Kidney capillary endothelial cell (primary cell): ENCODE data around the gene RFFL.
A peak's percentile ranks its signal among the peaks of the same experiment; 100 is the strongest.
"Not testable (repeated sequence)": the region's sequence is repeated elsewhere in the genome, so short reads cannot be mapped to it uniquely, and the experiment has no call there.

ENCODE experiments used
- DNase-seq: peaks from one replicate; pipeline ENCODE4 v3.0.0-alpha.2; 2018; ENCODE audit warnings: low spot score

The RFFL gene

DNA sequence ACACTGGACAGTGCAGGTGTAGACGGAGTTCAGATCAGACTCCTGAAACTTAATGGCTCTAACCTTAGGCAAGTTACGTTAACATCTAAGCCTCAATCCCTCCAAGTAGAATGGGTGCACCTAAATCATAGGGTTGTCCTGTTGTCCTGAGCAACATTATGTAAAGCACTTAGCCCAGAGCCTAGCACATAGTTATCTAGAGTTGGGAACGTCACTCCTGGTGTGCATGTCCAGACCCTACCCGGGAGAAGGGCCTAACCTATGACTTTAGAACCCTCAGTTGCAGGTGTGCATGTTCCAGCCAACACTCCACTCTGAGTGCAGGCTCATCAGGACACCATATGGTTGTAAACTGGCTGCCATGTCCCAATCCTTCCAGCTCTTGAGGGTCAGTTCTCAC, 57.2 kb downstream of the RFFL start:
- DNase-seq = no peak

DNA sequence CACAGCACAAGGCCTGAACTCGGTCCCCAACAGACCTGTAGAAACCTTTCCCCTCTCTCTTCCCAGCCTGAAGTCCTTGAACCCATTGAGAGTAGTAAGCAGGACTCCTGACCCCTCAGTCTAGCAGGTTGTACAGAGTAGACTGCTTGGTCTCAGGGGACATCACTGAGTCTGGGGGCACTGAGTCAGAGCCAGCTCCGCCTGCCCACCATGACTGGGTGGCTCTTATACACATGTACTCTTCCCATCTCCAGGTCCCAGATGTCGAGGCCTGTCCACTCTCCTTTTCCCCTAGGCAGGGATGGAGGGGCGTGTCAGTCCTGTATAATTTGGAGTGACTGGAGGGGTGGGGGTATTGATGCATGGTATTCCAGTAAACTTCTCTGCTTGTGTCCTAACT, 59.7 kb downstream of the RFFL start:
- no peak for DNase-seq

- no peak for DNase-seq
Observed at GRCh38 chr17:35002876-35003551, 60.5 kb downstream of the RFFL start.

GRCh38 chr17:35001549-35001948, 62.0 kb downstream of the RFFL start:
- peak; percentile 32 for DNase-seq

- not testable (repeated sequence) for DNase-seq
Observed at GRCh38 chr17:35000965-35001364, 62.5 kb downstream of the RFFL start.

GRCh38 chr17:34999456-34999855, 64.1 kb downstream of the RFFL start:
- no peak for DNase-seq

- DNase-seq = peak; percentile 60
Observed at GRCh38 chr17:34998205-34998604, 65.3 kb downstream of the RFFL start.

DNA sequence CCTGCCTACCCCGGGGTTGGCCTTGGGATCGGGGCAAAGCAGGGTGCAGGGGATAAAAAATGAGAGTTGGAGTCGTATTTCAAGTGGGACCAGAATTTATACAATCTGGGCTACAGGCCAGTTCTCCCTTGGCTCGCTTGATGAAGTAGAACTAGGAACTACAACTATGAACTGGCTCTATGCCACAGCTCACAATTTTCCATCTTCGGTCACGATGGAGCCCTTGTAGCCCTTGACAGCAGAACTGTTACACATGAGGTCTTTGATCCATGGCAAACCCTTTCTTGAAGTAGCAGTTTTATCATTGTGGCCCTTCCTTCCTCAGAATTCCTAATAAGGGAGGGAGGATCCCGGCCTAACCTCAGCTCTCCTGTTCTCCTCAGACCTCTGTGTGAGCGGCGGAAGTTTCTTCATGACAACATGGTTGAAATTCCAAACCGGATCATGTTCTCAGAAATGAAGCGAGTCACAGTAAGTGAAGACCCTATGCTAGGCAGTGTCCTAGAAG, 66.1 kb downstream of the RFFL start:
- DNase-seq = no peak

DNA sequence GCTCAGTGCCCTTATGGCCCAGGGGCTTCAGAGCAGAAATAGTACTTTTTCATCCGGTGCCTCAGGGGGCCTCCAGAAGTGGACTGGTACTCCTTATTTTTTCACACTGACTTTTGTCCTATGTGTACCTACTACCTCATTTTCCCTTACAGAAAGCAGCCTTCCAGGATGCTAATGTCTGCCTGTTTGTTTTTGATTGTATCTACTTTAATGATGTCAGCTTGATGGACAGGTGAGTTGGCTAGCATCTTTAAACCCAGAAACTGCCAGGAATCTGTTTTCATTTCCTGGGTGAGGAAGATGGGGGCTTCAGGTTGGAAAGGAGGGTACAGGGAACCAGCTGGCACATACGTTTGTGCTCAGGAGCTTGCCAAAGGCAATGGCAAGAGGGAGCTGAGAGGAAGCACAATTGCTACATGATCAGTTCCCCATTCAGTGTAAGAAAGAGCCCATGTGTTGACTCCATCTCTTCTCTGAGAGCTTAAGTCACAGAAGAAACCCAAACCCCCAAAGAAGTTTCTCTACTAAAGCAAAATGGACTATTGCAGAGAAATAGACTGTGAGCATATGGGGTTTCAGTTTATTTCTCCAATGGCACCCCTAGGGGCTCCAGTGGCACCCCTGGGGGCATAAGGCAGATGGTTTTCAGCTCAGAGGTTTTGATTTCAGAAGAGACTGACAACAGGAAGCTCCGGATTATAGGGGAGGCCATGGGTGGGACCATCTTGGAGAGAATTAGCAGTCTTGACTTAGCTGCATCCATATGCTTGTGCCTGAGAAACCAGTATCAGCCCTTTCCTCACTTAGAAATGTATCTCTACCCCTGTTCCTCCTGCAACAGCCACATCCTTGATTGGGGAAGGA, 66.9 kb downstream of the RFFL start:
- no peak for DNase-seq

DNA sequence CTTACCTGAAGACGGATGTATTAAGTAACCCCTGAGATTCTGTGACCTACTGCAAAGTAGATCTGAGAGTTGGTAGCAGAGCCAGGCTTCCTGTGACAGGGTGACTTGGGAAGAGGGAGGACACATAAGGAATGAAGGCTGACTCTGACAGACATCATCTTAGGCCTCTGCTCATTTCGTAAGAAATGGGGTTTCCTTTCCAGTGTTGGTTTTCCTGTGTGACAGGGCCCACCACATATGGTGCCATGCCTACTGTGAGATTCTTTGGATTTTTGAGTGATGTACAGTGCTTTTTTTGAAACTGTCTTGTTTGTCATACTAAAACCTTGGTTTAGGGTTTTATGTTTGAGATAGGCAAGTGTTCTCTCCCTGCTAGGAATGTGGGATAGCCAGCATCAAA, 70.5 kb downstream of the RFFL start:
- no peak for DNase-seq

GRCh38 chr17:34991606-34992005, 71.9 kb downstream of the RFFL start:
- DNase-seq = no peak

DNA sequence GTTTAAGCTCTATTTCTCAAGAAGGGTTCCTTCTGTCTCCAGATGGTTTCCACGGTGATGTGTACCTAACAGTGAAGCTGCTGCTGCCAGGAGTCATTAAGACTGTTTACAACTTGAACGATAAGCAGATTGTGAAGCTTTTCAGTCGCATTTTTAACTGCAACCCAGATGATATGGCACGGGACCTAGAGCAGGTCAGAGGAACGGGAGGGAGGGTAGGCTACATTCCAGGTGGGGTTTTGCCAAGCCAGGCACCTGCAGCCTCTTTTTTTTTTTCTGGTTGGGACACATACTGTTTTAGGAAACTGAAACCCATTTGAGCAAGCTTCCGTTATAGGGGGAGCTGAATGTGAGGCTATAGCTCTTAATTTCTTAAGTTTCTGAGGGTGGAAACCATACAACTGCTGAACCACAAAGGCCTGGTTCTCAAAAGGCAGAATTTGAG, 72.6 kb downstream of the RFFL start:
- DNase-seq = no peak

DNA sequence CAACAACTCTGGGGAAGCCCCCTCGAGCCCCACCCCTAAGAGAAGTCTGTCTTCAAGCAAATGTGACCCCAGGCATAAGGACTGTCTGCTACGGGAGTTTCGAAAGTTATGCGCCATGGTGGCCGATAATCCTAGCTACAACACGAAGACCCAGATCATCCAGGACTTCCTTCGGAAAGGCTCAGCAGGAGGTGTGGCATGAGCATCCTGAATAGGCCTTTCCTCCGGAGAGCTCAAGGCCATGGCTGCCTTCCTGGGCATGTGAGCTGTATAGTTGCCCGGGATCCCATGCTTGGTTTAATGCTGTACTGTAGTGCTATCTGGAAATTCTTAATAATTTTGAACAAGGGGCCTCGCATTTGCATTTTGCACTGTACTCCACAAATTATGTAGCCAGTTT, 74.0 kb downstream of the RFFL start:
- no peak for DNase-seq

GRCh38 chr17:34988644-34989043, 74.9 kb downstream of the RFFL start:
- DNase-seq = no peak

DNA sequence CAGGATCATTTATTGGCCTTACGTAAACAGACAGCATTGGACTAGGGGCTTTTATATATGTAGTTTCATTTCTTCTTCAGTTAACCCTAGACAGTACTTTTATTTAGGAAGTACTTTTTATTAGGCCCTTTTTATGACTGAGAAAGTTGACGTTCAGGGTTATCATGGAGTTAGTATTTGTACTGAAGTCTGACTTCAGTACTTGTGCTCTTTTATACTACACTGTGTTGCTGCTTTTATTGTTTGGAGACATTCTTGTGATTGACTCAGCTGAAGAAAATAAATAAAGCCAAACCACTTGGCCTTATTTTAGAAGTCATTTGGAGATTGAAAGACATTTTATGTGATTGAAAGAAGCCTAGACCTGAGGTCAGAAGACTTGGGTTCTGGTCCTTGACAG, 76.3 kb downstream of the RFFL start:
- no peak for DNase-seq

GRCh38 chr17:34981538-34982241, 81.8 kb downstream of the RFFL start:
- DNase-seq = no peak

GRCh38 chr17:34980681-34981537, 82.6 kb downstream of the RFFL start:
- peak; percentile 58 for DNase-seq

GRCh38 chr17:34980353-34980680, 83.2 kb downstream of the RFFL start, which contains the start of gene LIG3:
Gene LIG3, plus strand, starts transcription at chr17:34980512. Its CDS starts 2,494 bp downstream, at chr17:34983006.
- DNase-seq = peak; percentile 86

DNA sequence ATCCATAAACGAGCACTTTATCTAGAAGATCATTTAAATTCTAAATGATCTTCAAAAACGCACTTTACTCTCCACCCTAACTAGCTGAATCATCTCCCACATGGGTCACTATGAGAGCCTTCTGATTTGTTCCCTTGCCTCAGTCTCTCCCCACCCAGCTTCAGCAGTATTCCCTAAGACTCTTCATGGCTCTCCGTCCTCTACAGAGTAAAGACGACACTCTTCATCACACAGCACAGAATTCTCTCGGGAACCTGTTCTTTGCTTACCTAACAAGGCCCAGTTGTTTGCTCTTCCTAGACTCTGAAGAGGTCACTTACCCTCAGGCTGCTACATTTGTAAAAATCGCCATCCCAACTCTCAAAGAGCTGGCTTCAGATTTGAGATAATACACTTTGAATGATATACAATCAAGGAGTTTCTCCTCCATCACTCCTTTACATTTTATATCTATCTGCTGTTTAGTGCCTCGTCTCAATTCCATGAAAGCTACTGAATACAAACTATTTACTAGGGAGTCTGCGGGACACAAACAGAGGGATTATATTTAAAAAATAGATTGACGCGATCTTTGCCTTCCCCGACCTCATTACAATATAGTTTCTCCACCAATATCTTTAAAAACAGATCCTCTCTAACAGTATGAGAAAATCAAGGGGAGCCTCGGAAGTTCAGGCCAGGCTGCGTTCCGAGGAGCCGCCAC, 83.7 kb downstream of the RFFL start:
- DNase-seq = peak; percentile 15

- no peak for DNase-seq
Observed at GRCh38 chr17:34979153-34979552, 84.4 kb downstream of the RFFL start.
